SK-N-SH treated with all-trans-retinoic acid at 6 μM for 48 hours (cell line): Measurements from ENCODE around the gene DLG5.

Experiments used
- ARNTL ChIP-seq: fragments of 450-650 bp; formaldehyde crosslinking; IDR thresholded peaks from 2 replicates; pipeline ENCODE4 v1.5.0; 2020; ENCODE audit warnings: low read depth, mild to moderate bottlenecking, moderate library complexity, borderline replicate concordance
- CREB5 ChIP-seq: fragments of 250-450 bp; sonication (Bioruptor Pico); IDR thresholded peaks from 2 replicates; pipeline ENCODE4 v1.5.1; 2020; ENCODE audit warnings: low read depth, mild to moderate bottlenecking, moderate library complexity
- GLIS3 ChIP-seq: fragments of 250-450 bp; sonication (Bioruptor Pico); IDR thresholded peaks from 2 replicates; pipeline ENCODE4 v1.5.0; 2020; ENCODE audit warnings: mild to moderate bottlenecking, moderate library complexity
- PATZ1 ChIP-seq: fragments of 250-450 bp; sonication (Bioruptor Pico); IDR thresholded peaks from 2 replicates; pipeline ENCODE4 v1.8.0; 2020; ENCODE audit warnings: mild to moderate bottlenecking, moderate library complexity, borderline replicate concordance
- RARB ChIP-seq: fragments of 250-450 bp; sonication (Bioruptor Pico); IDR thresholded peaks from 2 replicates; pipeline ENCODE4 v1.8.0; 2021; ENCODE audit warnings: mild to moderate bottlenecking, moderate library complexity
- TCF4 ChIP-seq: fragments of 250-450 bp; sonication (Bioruptor Pico); IDR thresholded peaks from 2 replicates; pipeline ENCODE4 v1.8.0; 2021; ENCODE audit warnings: mild to moderate bottlenecking, moderate library complexity, borderline replicate concordance
- TOX ChIP-seq: fragments of 250-450 bp; sonication (Bioruptor Pico); IDR thresholded peaks from 2 replicates; pipeline ENCODE4 v1.8.0; 2021; ENCODE audit warnings: mild to moderate bottlenecking, moderate library complexity, borderline replicate concordance
- ZC3H10 ChIP-seq: fragments of 250-450 bp; sonication (Bioruptor Pico); IDR thresholded peaks from 2 replicates; pipeline ENCODE4 v1.5.1; 2021; ENCODE audit warnings: mild to moderate bottlenecking, moderate library complexity
- ZFP3 ChIP-seq: fragments of 250-450 bp; sonication (Bioruptor Pico); IDR thresholded peaks from 2 replicates; pipeline ENCODE4 v1.5.0; 2020; ENCODE audit warnings: mild to moderate bottlenecking, moderate library complexity
- ZFP30 ChIP-seq: fragments of 450-650 bp; formaldehyde crosslinking; IDR thresholded peaks from 2 replicates; pipeline ENCODE4 v1.5.0; 2022; ENCODE audit warnings: mild to moderate bottlenecking, moderate library complexity
- ZNF565 ChIP-seq: fragments of 450-650 bp; formaldehyde crosslinking; conservative IDR thresholded peaks from 2 replicates; pipeline ENCODE4 v1.5.0; 2020; ENCODE audit warnings: low read depth, mild to moderate bottlenecking, moderate library complexity
- ZNF70 ChIP-seq: fragments of 450-650 bp; formaldehyde crosslinking; IDR thresholded peaks from 2 replicates; pipeline ENCODE4 v1.5.0; 2020; ENCODE audit warnings: mild to moderate bottlenecking, moderate library complexity
- ZNF8 ChIP-seq: fragments of 450-650 bp; formaldehyde crosslinking; IDR thresholded peaks from 2 replicates; pipeline ENCODE4 v1.5.0; 2020; ENCODE audit warnings: mild to moderate bottlenecking, moderate library complexity

GRCh38 chr10:77837248-77837924 lies 89.2 kb downstream of the DLG5 start:
- no peak for TF ChIP-seq ZC3H10 (CRISPR knock-in tag)
- no peak for TF ChIP-seq CREB5 (CRISPR knock-in tag)
- TF ChIP-seq ZFP30 = no peak
- TF ChIP-seq ARNTL (CRISPR knock-in tag) = no peak
- TF ChIP-seq PATZ1 (CRISPR knock-in tag) = no peak
- no peak for TF ChIP-seq TOX (CRISPR knock-in tag)
- TF ChIP-seq ZNF8 (CRISPR knock-in tag) = no peak
- no peak for TF ChIP-seq ZFP3 (CRISPR knock-in tag)
- TF ChIP-seq ZNF70 (CRISPR knock-in tag) = no peak
- no peak for TF ChIP-seq ZNF565
- TF ChIP-seq RARB = no peak
- TF ChIP-seq TCF4 (CRISPR knock-in tag) = no peak
- TF ChIP-seq GLIS3 = no peak
